Neutrophil (primary cell): ENCODE results near the gene GNB4.

Experiments
- H3K27ac ChIP-seq: fragments of 200-600 bp; sonication (generic); 2 replicates; pipeline ENCODE4 v1.5.1; 2016; ENCODE audit warnings: mild to moderate bottlenecking, moderate library complexity
- H3K27me3 ChIP-seq: fragments of 200-600 bp; sonication (generic); 2 replicates; pipeline ENCODE4 v1.6.0; 2016; ENCODE audit warnings: mild to moderate bottlenecking
- H3K36me3 ChIP-seq: fragments of 200-600 bp; sonication (generic); 2 replicates; pipeline ENCODE4 v1.5.1; 2017
- H3K4me1 ChIP-seq, 2 experiments: fragments of 200-600 bp in 1 of 2; sonication (generic) in 1 of 2; 1 replicate in 1 of 2; 2 replicates in 1 of 2; pipeline versions ENCODE4 v1.5.1 to v1.6.1; 2013 to 2016; ENCODE audit warnings: low read depth in 1 of 2, low read length in 1 of 2, mild to moderate bottlenecking in 1 of 2, moderate library complexity in 1 of 2; ENCODE audit not compliant: control insufficient read depth in 1 of 2, insufficient read depth in 1 of 2
- H3K4me3 ChIP-seq, 2 experiments: fragments of 200-600 bp in 1 of 2; sonication (generic) in 1 of 2; 1 replicate in 1 of 2; 2 replicates in 1 of 2; pipeline ENCODE4 v1.5.1; 2013 to 2016; ENCODE audit warnings: low read depth in 1 of 2, low read length in 1 of 2, mild to moderate bottlenecking in 1 of 2, moderate library complexity in 1 of 2
- H3K9me3 ChIP-seq: fragments of 200-600 bp; sonication (generic); 2 replicates; pipeline ENCODE4 v1.5.1; 2016
- TF ChIP-seq, protein P1 (sequence below): fragments of 200-600 bp; sonication (generic); IDR thresholded peaks from 2 replicates; pipeline ENCODE4 v1.5.1; 2016; ENCODE audit warnings: antibody characterized with exemption

GNB4 gene

DNA sequence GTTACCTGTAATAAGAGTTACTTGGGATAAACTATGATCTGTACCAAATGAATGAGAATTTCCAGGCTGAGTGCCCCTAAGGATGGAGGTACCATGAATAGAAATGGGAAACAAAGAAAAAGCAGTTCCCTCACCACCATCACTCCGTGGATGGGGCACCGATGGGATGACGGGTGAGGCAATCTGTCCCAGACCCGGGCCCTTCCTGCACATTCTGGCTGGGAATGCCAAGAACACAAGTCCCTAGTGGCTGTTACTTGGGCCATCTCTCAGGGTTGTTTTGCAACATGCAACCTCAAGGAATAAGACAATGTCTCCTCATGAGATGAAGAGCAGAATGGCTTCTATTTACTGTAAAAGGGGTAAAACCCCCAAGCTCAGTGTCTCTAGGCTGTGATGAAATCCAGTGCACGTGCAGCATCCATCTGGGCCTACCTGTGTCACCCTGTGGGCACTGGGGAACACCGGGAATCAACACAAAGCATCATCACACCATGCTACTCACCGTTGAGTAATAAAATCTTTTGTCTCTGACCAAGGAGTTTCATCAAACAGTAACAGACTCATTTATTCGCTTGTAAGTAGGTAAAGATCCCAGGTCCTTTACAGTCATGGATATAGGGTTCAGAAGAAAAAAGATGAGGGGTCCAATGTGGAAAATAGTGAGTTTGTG is 22.3 kb downstream of the GNB4 start:
- no peaks in the 10 kb centered on the region for H3K9me3 ChIP-seq
- H3K4me3 ChIP-seq, result no peak overlapping the region
- peaks cover 23% of the 10 kb centered on the region for H3K36me3 ChIP-seq
- no peaks in the 10 kb centered on the region for H3K27me3 ChIP-seq
- H3K4me1 ChIP-seq, result peaks cover 18 to 25% of the 10 kb centered on the region in 2 experiments
- TF ChIP-seq, protein P1, sequence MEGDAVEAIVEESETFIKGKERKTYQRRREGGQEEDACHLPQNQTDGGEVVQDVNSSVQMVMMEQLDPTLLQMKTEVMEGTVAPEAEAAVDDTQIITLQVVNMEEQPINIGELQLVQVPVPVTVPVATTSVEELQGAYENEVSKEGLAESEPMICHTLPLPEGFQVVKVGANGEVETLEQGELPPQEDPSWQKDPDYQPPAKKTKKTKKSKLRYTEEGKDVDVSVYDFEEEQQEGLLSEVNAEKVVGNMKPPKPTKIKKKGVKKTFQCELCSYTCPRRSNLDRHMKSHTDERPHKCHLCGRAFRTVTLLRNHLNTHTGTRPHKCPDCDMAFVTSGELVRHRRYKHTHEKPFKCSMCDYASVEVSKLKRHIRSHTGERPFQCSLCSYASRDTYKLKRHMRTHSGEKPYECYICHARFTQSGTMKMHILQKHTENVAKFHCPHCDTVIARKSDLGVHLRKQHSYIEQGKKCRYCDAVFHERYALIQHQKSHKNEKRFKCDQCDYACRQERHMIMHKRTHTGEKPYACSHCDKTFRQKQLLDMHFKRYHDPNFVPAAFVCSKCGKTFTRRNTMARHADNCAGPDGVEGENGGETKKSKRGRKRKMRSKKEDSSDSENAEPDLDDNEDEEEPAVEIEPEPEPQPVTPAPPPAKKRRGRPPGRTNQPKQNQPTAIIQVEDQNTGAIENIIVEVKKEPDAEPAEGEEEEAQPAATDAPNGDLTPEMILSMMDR, result no peak
- no peak overlapping the region for H3K27ac ChIP-seq

DNA sequence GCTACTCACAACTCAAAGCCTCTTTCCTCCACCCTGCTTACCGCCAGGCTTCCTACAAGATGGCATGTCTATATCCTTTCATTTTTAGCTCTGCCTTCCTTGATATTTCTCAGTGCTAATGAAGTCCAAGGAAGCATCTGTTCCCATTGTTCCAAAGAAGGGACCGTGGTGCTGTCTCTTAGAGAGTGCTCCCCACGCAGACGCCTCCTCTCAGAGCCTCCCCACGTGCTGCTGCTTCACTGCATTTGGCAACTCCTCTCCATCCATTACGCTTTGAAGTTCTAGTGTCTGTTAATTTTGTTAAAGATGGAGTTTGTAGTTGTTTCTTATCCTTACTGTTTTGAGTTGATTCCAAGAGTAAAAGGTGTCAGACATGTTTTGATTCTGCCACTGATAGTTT is 26.2 kb downstream of the GNB4 start:
- TF ChIP-seq, protein P1, result no peak
- Histone ChIP-seq H3K27ac (no peak overlapping the region), H3K27me3 (no peaks in the 10 kb centered on the region), H3K4me3 (no peak overlapping the region), H3K36me3 (peaks cover 35% of the 10 kb centered on the region), H3K4me1 (no peaks in the 10 kb centered on the region), H3K9me3 (no peaks in the 10 kb centered on the region)

DNA sequence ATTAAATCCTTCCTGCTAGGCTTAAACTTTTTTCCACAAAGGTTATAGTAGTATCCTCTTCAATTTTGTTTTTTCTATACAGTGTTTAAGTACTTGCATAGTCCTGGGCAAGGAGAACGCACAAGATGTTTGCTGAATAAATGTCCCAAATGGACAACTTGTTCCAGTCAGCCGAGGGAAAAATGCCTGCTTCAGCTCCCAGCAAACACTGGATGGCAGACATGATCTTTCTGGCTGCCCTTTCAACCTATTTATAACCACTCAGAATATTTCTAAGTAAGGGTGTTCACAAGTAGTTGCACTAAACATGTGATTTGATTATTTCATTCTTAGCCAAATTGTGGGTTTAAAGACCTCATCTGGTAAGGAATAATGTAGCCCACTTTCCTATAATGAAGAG is 29.8 kb downstream of the GNB4 start:
- Histone ChIP-seq H3K27ac (no peak overlapping the region), H3K36me3 (peaks cover 59% of the 10 kb centered on the region), H3K4me3 (no peak overlapping the region), H3K9me3 (no peaks in the 10 kb centered on the region), H3K27me3 (no peaks in the 10 kb centered on the region), H3K4me1 (no peaks in the 10 kb centered on the region)
- TF ChIP-seq, protein P1, result no peak

DNA sequence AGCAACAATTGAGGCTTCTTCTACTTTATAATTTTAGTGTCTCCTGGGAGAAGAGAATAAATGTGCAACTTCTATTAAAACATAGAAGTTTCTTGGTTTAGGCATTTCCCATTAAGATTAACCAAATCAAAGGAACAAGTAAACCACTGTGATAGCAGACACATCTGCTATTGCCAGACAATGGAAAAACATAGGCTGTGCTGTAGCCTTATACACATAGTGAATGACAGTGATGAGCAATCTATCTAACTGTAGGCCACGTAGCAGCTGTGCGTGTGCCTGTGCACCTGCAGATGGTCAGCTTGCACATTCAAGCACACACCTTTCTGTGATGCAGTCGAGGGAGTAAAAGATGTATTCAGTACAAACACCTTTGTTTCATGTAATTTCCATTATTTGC is 32.7 kb downstream of the GNB4 start:
- H3K4me1 ChIP-seq, result no peaks in the 10 kb centered on the region
- H3K4me3 ChIP-seq, result no peak overlapping the region
- H3K9me3 ChIP-seq, result no peaks in the 10 kb centered on the region
- no peaks in the 10 kb centered on the region for H3K27me3 ChIP-seq
- TF ChIP-seq, protein P1, result no peak
- H3K27ac ChIP-seq, result no peak overlapping the region
- H3K36me3 ChIP-seq, result peaks cover 46% of the 10 kb centered on the region

DNA sequence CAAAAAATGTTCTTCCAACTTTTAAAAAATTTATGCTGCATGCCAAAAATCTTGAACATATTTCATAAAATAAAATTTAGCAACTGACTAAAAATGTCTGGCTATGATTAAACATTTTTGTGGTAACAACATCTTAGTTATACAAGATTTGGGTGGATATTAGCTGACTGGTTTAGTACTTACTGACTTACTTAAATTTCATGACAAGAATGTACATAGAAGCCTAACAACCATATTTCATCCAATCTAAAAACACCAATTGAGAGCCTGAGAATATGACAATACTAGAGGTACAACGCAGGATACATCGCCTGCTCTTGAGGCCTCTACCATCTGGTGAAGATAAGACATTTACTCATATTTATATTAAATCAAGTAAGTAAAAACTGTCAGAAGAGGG is 34.6 kb downstream of the GNB4 start:
- H3K9me3 ChIP-seq, result no peaks in the 10 kb centered on the region
- H3K27ac ChIP-seq, result no peak overlapping the region
- TF ChIP-seq, protein P1, result no peak
- no peak overlapping the region for H3K4me3 ChIP-seq
- H3K4me1 ChIP-seq, result no peaks in the 10 kb centered on the region
- no peaks in the 10 kb centered on the region for H3K27me3 ChIP-seq
- peaks cover 54% of the 10 kb centered on the region for H3K36me3 ChIP-seq

DNA sequence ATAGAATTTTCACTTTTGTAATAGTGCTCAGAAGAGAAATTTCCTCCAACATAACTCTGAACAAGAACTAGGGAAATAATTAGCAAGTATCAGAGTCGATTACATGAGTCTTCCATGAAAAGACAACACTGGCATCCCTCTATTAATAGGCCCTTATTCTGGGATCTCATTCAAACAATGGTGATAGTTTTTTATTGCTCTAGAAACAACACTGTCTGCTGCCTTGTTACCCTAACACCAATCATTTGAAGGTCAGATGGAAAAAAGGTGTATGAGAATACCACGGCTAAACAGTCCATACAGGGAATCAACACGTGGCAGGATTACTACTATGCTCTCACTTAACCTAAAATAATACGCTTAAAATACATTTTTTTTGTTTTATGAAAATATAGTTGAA is 35.9 kb downstream of the GNB4 start:
- no peak overlapping the region for H3K4me3 ChIP-seq
- H3K4me1 ChIP-seq, result no peaks in the 10 kb centered on the region
- H3K36me3 ChIP-seq, result peaks cover 57% of the 10 kb centered on the region
- no peaks in the 10 kb centered on the region for H3K9me3 ChIP-seq
- H3K27me3 ChIP-seq, result no peaks in the 10 kb centered on the region
- TF ChIP-seq, protein P1, result no peak
- H3K27ac ChIP-seq, result no peak overlapping the region
